Panc1 (cell line): Measurements from ENCODE around the gene OAF. TPM values are rescaled to one million over a fixed set of nuclear protein-coding genes. Genes with fewer than 3 reads are reported as not detected.

Experiments used
- ATAC-seq: fragments of 200-7000 bp; cut with Tn5 transposase; 2 replicates; pipeline ENCODE4 v1.9.1; 2020; ENCODE audit warnings: mild to moderate bottlenecking, moderate library complexity
- BruUV-seq: library from RNA; stranded (reverse); fragments of 400-500 nt; replicated peaks from 2 replicates; lab custom pipeline; 2021; lab: Mats Ljungman, UMichigan
- CTCF ChIA-PET: fragments of 300-600 bp; sonication (Branson Sonifier 250); formaldehyde crosslinking; loops from one replicate; lab custom pipeline; 2022; ENCODE audit warnings: antibody characterized with exemption; lab: Charles Lee
- POLR2A ChIA-PET: fragments of 300-600 bp; sonication (Branson Sonifier 250); formaldehyde crosslinking; loops from one replicate; lab custom pipeline; 2022; ENCODE audit warnings: antibody characterized with exemption; lab: Charles Lee
- DNase-seq: peaks from one replicate; pipeline ENCODE4 v3.0.0-alpha.2; 2010; ENCODE audit warnings: low read depth, low spot score
- H3K27ac ChIP-seq: 2 replicates; pipeline ENCODE4 v1.5.1; 2011; ENCODE audit warnings: mild to moderate bottlenecking, low read length, inconsistent platforms
- H3K27me3 ChIP-seq: fragments of 200-500 bp; sonication (Bioruptor generic); 2 replicates; pipeline ENCODE4 v1.6.0; 2014; ENCODE audit warnings: low read length, inconsistent platforms; ENCODE audit not compliant: control insufficient read depth, insufficient read depth
- H3K36me3 ChIP-seq: fragments of 200-500 bp; sonication (Bioruptor generic); 2 replicates; pipeline ENCODE4 v1.5.1; 2014; ENCODE audit warnings: inconsistent platforms, mild to moderate bottlenecking, low read length, moderate library complexity; ENCODE audit not compliant: control insufficient read depth, insufficient read depth
- H3K4me1 ChIP-seq: 2 replicates; pipeline ENCODE4 v1.5.1; 2011; ENCODE audit warnings: inconsistent platforms, mild to moderate bottlenecking, low read length, moderate library complexity; ENCODE audit not compliant: control insufficient read depth, insufficient read depth
- H3K4me3 ChIP-seq, 2 experiments: 2 replicates each; pipeline ENCODE4 v1.5.1; 2011 to 2012; ENCODE audit warnings: low read depth in 2 of 2, low read length in 2 of 2, mild to moderate bottlenecking in 2 of 2, inconsistent platforms in 1 of 2, moderate library complexity in 1 of 2
- H3K9me3 ChIP-seq: fragments of 200-500 bp; sonication (Bioruptor generic); 2 replicates; pipeline ENCODE4 v1.5.1; 2014; ENCODE audit warnings: low read depth, mild to moderate bottlenecking, inconsistent platforms, low read length, moderate library complexity; ENCODE audit not compliant: control insufficient read depth, insufficient read depth
- POLR2AphosphoS5 ChIP-seq: IDR thresholded peaks from 2 replicates; pipeline ENCODE4 v1.6.1; 2012; ENCODE audit warnings: mild to moderate bottlenecking, low read depth, low read length, moderate library complexity
- SIN3A ChIP-seq: IDR thresholded peaks from 2 replicates; pipeline ENCODE4 v1.6.1; 2012; ENCODE audit warnings: low read depth, mild to moderate bottlenecking, low read length, moderate library complexity, borderline replicate concordance; ENCODE audit not compliant: insufficient read depth
- TCF7L2 ChIP-seq: IDR thresholded peaks from 2 replicates; pipeline ENCODE4 v1.6.1; 2011; ENCODE audit warnings: mild to moderate bottlenecking, low read depth, low read length, inconsistent platforms
- in situ Hi-C: cut with HindIII; loops from 2 replicates; pipeline ENCODE4 v1.10.0; 2016; ENCODE audit warnings: low sequenced_read_pairs, low pct_unique_long_range_greater_than_20kb
- intact Hi-C: fragments of 100-400 bp; cut with micrococcal nuclease; formaldehyde crosslinking; loops from one replicate; pipeline ENCODE4 v1.10.0; 2022; ENCODE audit not compliant: unreplicated experiment
- total RNA-seq: library from RNA; stranded (reverse); gene quantifications from one replicate; pipeline ENCODE4 v1.2.1, GENCODE V29; 2021; ENCODE audit not compliant: unreplicated experiment
- TF ChIP-seq, protein P1 (sequence below): fragments of 450-650 bp; IDR thresholded peaks from 2 replicates; pipeline ENCODE4 v1.5.1; 2017; ENCODE audit warnings: mild to moderate bottlenecking
- TF ChIP-seq, protein P2 (sequence below), 2 experiments: IDR thresholded peaks; 2 replicates each; pipeline ENCODE4 v1.6.1; 2011 to 2012; ENCODE audit warnings: low read depth in 2 of 2, control low read depth in 1 of 2, low read length in 1 of 2, mild to moderate bottlenecking in 1 of 2, moderate library complexity in 1 of 2; ENCODE audit not compliant: insufficient read depth in 1 of 2

Gene OAF
- total RNA-seq, 1 experiment from 2014 or later: 13.7 TPM

DNA sequence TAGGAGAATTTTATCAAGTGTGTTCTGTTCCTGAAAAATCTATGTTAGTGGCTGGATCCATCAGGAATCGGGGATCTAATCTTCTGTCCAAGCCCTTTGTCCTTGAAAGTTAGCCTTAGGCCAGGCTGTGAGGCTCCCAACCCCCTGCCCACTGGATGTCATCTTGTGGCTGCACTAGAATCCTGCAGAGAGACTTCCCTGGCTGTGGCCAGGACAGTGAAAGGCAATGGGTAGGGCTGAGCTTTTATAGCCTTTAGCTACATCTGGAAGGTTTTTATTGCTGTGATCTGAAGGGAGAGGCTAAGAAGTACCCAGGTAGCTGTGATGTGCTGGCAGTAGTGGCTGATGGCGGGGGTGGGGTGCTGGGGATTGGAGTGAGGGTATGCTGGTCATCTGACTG, 2.1 kb downstream of the OAF start:
- Histone ChIP-seq H3K9me3 (no peaks in the 10 kb centered on the region), H3K4me3 (no peak overlapping the region), H3K4me1 (peaks cover 11% of the 10 kb centered on the region), H3K36me3 (no peaks in the 10 kb centered on the region), H3K27ac (no peak overlapping the region), H3K27me3 (no peaks in the 10 kb centered on the region; the same call in 1 of the 2 replicates)
- intact Hi-C loops (no loop called here), in situ Hi-C loops (no loop called here)
- ATAC-seq (no peak), DNase-seq (no peak)
- TSS peak; percentile 61 for BruUV-seq
- CTCF ChIA-PET: interaction anchor here (1.0 to 1.9 kb wide), 2 partner anchors 17 to 44 kb away, joined by 4 read pairs; no protein-coding TSS in a partner anchor
- no peak for TF ChIP-seq POLR2AphosphoS5
- no peak for TF ChIP-seq TCF7L2
- TF ChIP-seq, protein P1, sequence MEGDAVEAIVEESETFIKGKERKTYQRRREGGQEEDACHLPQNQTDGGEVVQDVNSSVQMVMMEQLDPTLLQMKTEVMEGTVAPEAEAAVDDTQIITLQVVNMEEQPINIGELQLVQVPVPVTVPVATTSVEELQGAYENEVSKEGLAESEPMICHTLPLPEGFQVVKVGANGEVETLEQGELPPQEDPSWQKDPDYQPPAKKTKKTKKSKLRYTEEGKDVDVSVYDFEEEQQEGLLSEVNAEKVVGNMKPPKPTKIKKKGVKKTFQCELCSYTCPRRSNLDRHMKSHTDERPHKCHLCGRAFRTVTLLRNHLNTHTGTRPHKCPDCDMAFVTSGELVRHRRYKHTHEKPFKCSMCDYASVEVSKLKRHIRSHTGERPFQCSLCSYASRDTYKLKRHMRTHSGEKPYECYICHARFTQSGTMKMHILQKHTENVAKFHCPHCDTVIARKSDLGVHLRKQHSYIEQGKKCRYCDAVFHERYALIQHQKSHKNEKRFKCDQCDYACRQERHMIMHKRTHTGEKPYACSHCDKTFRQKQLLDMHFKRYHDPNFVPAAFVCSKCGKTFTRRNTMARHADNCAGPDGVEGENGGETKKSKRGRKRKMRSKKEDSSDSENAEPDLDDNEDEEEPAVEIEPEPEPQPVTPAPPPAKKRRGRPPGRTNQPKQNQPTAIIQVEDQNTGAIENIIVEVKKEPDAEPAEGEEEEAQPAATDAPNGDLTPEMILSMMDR: no peak
- TF ChIP-seq SIN3A: no peak
- TF ChIP-seq, protein P2, sequence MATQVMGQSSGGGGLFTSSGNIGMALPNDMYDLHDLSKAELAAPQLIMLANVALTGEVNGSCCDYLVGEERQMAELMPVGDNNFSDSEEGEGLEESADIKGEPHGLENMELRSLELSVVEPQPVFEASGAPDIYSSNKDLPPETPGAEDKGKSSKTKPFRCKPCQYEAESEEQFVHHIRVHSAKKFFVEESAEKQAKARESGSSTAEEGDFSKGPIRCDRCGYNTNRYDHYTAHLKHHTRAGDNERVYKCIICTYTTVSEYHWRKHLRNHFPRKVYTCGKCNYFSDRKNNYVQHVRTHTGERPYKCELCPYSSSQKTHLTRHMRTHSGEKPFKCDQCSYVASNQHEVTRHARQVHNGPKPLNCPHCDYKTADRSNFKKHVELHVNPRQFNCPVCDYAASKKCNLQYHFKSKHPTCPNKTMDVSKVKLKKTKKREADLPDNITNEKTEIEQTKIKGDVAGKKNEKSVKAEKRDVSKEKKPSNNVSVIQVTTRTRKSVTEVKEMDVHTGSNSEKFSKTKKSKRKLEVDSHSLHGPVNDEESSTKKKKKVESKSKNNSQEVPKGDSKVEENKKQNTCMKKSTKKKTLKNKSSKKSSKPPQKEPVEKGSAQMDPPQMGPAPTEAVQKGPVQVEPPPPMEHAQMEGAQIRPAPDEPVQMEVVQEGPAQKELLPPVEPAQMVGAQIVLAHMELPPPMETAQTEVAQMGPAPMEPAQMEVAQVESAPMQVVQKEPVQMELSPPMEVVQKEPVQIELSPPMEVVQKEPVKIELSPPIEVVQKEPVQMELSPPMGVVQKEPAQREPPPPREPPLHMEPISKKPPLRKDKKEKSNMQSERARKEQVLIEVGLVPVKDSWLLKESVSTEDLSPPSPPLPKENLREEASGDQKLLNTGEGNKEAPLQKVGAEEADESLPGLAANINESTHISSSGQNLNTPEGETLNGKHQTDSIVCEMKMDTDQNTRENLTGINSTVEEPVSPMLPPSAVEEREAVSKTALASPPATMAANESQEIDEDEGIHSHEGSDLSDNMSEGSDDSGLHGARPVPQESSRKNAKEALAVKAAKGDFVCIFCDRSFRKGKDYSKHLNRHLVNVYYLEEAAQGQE (IDR thresholded peaks at IDR 0.05; ENCODE audit: insufficient read depth in 1 of 2, low read depth in 2 of 2, low read length in 1 of 2): no peak
- POLR2A ChIA-PET: interaction anchor here (0.6 kb wide), 1 partner anchor 25 kb away, joined by 3 read pairs; no protein-coding TSS in a partner anchor

DNA sequence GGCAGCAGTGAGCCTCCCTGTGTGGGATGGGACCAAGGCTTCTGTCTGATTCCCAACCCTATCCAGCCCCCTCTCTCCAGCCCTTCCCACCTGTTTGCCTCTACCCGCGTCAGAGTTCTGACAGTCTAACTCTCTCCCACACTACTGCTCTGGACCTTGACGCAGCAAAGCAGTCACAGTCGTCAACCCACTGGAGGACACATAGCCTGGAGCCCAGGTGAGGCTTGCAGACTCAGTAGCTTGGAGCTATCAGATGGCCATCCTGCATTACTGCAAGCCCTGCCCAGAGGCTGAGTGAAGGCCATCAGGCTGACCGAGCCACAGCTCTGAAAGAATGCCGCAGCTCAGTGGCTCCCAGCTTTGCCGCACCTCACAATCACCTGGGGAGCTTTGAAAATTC, 3.7 kb downstream of the OAF start:
- Histone ChIP-seq H3K27me3 (no peaks in the 10 kb centered on the region; the same call in 1 of the 2 replicates), H3K9me3 (no peaks in the 10 kb centered on the region), H3K4me1 (peaks cover 11% of the 10 kb centered on the region), H3K36me3 (no peaks in the 10 kb centered on the region), H3K4me3 (no peak overlapping the region), H3K27ac (no peak overlapping the region)
- ChIA-PET CTCF (no interaction called here), POLR2A (no interaction called here)
- in situ Hi-C loops: no loop called here
- no peak for ATAC-seq
- intact Hi-C loops: no loop called here
- DNase-seq: no peak
- TF ChIP-seq, protein P2 (IDR thresholded peaks at IDR 0.05; ENCODE audit: insufficient read depth in 1 of 2, low read depth in 2 of 2, low read length in 1 of 2): no peak
- TF ChIP-seq SIN3A: no peak
- BruUV-seq: no TSS peak
